Skeletal muscle tissue (tissue), 4 donors: ENCODE measurements around the gene KCTD3. TPM values are rescaled to one million over a fixed set of nuclear protein-coding genes. Genes with fewer than 3 reads are reported as not detected.

Source experiments
- H3K27ac ChIP-seq: one replicate; pipeline ENCODE4 v1.7.0; 2013; ENCODE audit warnings: mild to moderate bottlenecking, low read depth, low read length, inconsistent platforms
- H3K27me3 ChIP-seq, 3 donors: one replicate each; pipeline ENCODE4 v1.7.0; 2013; ENCODE audit warnings: low read length in 3 of 3; ENCODE audit not compliant: control insufficient read depth in 3 of 3, insufficient read depth in 3 of 3
- H3K36me3 ChIP-seq, 3 donors: one replicate each; pipeline ENCODE4 v1.7.0; 2013; ENCODE audit warnings: low read length in 3 of 3; ENCODE audit not compliant: control insufficient read depth in 3 of 3, insufficient read depth in 3 of 3
- H3K4me1 ChIP-seq, 3 donors: one replicate each; pipeline ENCODE4 v1.7.0; 2013; ENCODE audit warnings: low read length in 3 of 3, mild to moderate bottlenecking in 3 of 3; ENCODE audit not compliant: control insufficient read depth in 3 of 3, insufficient read depth in 3 of 3
- H3K4me3 ChIP-seq, 3 donors: one replicate each; pipeline ENCODE4 v1.7.0; 2013; ENCODE audit warnings: low read length in 3 of 3
- H3K9ac ChIP-seq, 3 donors: one replicate each; pipeline ENCODE4 v1.7.0; 2013; ENCODE audit warnings: low read length in 3 of 3, mild to moderate bottlenecking in 3 of 3, moderate library complexity in 2 of 3, low read depth in 1 of 3
- H3K9me3 ChIP-seq, 3 donors: one replicate each; pipeline ENCODE4 v1.7.0; 2013; ENCODE audit warnings: low read length in 3 of 3; ENCODE audit not compliant: control insufficient read depth in 3 of 3
- total RNA-seq: library from RNA; depleted of rRNA; stranded (reverse); fragments of >200 nt; gene quantifications from one replicate; pipeline ENCODE4 v1.2.3, GENCODE V29; 2014
- donor health status: Osteomylitis.

KCTD3 gene
- total RNA-seq, 1 donor from 2014 or later: 37.6 TPM

DNA sequence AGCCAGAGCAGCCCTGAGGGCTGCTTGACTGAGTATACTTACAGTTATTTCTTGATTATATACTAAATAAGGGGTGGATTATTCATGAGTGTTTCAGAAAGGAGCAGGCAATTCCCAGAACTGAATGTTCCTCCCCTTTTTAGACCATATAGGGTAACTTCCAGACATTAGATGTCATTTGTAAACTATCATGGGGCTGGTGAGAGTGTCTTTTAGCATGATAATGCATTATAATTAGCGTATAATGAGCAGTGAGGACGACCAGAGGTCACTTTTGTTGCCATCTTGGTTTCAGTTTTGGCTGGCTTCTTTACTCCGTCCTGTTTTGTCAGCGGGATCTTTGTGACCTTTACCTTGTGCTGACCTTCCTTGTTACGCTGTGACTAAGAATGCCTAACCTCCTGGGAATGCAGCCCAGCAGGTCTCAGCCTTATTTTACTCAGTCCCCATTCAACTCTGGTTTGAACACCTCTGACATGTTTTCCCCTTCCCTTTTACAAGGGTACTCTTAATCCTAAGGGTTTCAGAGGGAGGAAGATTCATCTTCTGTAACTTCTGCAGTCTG is 16.2 kb downstream of the KCTD3 start:
- H3K27ac ChIP-seq: no peak overlapping the region

DNA sequence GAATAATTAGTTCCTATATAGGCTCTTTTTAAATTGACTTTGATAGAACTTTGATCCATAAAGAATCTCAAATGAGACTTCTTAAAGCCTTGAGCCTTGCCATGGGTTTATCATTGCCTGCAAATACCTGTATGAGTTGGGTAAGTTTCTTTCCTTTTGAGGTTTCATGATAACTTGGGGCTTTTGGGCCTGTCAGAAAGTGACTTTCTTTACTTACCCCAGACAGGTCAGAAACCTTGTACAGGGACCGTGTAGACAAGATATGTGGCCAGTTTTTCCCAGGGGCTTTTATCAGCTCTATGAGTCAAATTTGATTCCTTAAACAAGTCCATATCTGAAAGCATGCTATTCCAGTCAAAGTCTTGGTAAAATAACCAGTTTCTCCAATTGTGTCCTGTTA is 17.3 kb downstream of the KCTD3 start:
- H3K9ac ChIP-seq: no peak overlapping the region
- H3K9me3 ChIP-seq: no peaks in the 10 kb centered on the region
- H3K27me3 ChIP-seq: no peaks in the 10 kb centered on the region
- no peaks in the 10 kb centered on the region for H3K4me1 ChIP-seq
- no peak overlapping the region for H3K27ac ChIP-seq
- H3K4me3 ChIP-seq: no peak overlapping the region
- H3K36me3 ChIP-seq: peaks cover 0 to 13% (median 7%) of the 10 kb centered on the region in 3 donors

More for the DNA sequence above, 16.2 kb downstream of the KCTD3 start:
- H3K4me3 ChIP-seq: no peak overlapping the region
- H3K4me1 ChIP-seq: no peaks in the 10 kb centered on the region
- no peak overlapping the region for H3K9ac ChIP-seq
- H3K36me3 ChIP-seq: peaks cover 0 to 11% (median 7%) of the 10 kb centered on the region in 3 donors
- no peaks in the 10 kb centered on the region for H3K27me3 ChIP-seq
- H3K9me3 ChIP-seq: no peaks in the 10 kb centered on the region

DNA sequence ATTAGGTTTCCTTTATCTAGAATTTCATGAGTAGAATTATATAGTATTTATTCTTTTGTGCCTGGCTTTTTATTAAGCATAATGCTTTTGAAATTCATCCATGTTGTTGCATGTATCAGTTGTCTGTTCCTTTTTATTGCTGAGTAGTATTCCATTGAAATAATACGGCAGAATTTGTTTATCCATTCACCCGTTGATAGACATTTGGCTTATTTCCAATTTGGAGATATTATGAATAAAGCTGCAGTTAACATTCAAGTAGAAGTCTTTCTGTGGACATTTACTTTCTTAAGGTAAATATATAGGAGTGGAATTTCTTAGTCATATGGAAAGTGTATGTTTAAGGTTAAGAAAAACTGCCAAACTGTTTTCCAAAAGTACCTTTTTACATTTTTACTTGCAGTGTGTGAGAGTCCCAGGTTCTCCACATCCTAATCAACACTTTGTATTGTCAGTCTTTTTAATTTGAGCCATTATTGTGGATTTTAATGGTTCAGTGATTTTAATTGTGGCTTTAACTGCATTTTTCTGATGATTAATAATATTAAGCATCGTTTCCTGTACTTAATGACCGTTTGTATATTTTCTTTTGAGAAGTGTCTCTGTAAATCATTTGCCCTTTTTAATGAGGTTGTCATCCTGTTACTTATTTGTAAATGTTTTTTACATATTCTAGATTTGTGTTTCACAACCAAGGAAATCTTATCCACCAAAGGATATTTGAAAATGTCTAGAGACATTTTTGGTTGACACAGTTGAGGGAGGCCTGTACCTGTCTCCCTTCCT is 22.7 kb downstream of the KCTD3 start:
- H3K9me3 ChIP-seq: no peaks in the 10 kb centered on the region
- H3K27ac ChIP-seq: no peak overlapping the region
- H3K9ac ChIP-seq: no peak overlapping the region
- no peaks in the 10 kb centered on the region for H3K4me1 ChIP-seq
- H3K4me3 ChIP-seq: no peak overlapping the region
- H3K36me3 ChIP-seq: peaks cover 0 to 13% (median 3%) of the 10 kb centered on the region in 3 donors
- no peaks in the 10 kb centered on the region for H3K27me3 ChIP-seq

DNA sequence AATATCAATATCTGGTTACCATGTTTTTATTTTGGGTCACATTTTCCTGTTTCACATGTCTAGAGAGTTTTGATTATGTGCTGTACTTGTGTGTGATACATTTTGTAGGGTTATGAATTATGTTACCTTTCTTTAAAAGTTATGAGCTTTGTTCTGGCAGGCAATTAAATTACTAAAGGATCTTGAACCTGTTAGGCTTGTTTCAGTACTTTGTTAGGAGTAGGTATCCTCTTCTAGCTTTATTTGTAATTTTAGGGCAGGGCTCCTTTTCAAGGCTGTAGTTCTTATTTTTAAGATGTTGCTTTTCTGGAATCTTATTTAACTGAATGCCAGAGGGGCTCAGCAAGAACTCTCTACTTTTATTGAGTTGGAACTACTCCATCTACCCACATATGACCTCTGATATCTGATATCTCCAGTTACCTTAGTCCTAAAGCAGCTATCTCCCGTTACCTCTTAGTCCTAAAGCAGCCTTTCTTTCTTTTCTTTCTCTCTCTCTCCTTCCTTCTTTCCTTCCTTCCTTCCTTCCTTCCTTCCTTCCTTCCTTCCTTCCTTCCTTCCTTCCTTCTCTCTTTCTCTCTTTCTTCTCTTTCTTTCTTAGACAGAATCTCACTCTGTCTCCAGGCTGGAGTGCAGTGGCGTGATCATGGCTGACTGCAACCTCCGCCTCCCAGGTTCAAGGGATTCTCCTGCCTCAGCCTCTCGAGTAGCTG is 23.8 kb downstream of the KCTD3 start:
- Histone ChIP-seq H3K9ac (no peak overlapping the region), H3K9me3 (no peaks in the 10 kb centered on the region), H3K4me3 (no peak overlapping the region), H3K4me1 (no peaks in the 10 kb centered on the region), H3K27ac (no peak overlapping the region), H3K36me3 (peaks cover 0 to 12% (median 3%) of the 10 kb centered on the region in 3 donors), H3K27me3 (no peaks in the 10 kb centered on the region)

DNA sequence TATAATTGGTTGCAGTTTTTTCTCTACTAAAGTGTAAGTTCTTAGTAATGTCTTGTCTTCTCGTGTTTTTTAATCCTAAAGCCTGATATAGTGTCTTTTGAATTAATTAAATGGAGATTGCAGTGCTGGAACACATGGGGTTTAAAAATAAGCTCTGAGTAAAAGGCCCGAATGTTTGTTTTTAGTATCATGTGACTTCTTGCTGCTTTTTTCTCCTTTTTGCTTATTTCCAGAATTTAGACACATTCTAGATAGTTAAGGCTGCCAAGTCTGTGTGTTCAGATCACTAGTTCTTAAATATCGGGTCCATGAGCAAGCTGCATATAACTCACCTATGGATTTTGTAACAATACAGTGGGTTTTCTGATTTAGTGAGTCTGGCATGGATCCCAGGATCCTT is 27.5 kb downstream of the KCTD3 start:
- Histone ChIP-seq H3K4me1 (no peaks in the 10 kb centered on the region), H3K36me3 (peaks cover 3 to 7% (median 7%) of the 10 kb centered on the region in 3 donors), H3K9ac (no peak overlapping the region), H3K27me3 (no peaks in the 10 kb centered on the region), H3K4me3 (no peak overlapping the region), H3K9me3 (no peaks in the 10 kb centered on the region), H3K27ac (no peak overlapping the region)

DNA sequence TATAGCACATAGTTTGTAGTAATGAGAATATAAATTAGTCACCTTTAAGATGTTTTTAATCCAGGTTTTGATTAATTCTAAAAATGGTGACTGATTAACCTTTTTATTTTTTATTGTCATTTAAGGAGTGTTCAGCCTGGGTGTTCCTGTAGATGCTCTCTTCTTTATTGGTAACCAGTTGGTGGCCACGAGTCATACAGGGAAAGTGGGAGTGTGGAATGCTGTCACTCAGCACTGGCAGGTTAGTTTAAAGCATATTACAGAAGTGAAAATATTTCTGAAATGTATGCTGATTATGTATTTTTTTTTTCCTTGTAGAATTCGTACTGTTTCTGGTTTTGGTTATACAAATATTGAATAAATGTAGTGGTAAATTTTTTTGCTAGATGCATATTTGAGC is 28.1 kb downstream of the KCTD3 start:
- Histone ChIP-seq H3K27me3 (no peaks in the 10 kb centered on the region), H3K4me3 (no peak overlapping the region), H3K9ac (no peak overlapping the region), H3K4me1 (no peaks in the 10 kb centered on the region), H3K27ac (no peak overlapping the region), H3K36me3 (peaks cover 3 to 7% (median 6%) of the 10 kb centered on the region in 3 donors), H3K9me3 (no peaks in the 10 kb centered on the region)

DNA sequence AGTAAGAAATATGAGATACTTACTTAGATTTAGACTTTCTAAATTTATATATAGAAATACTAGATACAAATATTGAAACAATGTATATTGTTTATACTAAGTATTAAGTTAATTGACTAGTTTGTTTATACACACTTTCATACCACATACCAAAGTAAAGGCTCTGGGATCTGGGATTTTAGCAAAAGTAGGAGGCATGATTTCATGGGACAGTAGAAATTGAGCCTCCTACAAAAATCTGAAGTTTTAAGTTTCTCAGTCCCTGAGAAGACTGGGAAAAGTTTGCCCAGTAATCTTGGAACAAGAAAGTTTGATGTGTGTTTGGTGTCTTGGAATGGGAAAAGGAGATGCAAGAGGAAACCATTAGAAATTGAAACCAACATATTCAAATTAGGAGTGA is 30.9 kb downstream of the KCTD3 start:
- Histone ChIP-seq H3K27me3 (no peaks in the 10 kb centered on the region), H3K27ac (no peak overlapping the region), H3K9ac (no peak overlapping the region), H3K9me3 (no peaks in the 10 kb centered on the region), H3K4me3 (no peak overlapping the region), H3K36me3 (peaks cover 0 to 7% (median 2%) of the 10 kb centered on the region in 3 donors), H3K4me1 (no peaks in the 10 kb centered on the region)

DNA sequence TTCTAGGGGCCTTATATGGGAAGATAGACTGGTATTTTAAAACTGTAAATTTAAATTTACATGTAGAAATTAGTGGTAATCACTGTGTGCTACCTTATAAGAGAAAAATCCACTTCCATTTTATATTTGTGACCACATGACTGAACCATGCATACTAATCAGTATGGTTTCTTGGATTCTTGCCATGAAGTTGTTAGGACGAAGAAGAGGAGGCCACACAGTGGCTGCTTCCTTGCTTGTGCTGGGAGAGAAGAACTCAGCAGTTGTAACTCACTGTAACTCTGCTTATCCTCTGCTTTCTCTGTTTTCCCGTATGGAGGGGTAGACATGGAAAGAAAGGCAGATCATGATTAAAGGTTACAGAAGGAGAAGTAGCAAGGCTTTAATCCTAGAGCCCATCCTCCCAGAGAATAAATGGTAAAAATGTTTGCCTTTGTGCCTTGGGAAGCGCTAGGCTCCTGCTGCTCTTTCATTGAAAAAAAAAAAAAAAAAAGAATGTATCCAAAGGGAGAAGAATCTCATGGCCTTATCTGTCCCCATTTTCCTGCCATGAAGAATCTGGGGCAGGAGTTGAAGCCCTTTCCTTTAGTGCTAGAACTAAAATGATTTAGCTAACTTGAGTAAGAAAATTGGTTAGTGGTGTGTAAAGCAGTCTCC is 32.4 kb downstream of the KCTD3 start:
- H3K9ac ChIP-seq: no peak overlapping the region
- no peaks in the 10 kb centered on the region for H3K9me3 ChIP-seq
- H3K4me3 ChIP-seq: no peak overlapping the region
- no peaks in the 10 kb centered on the region for H3K27me3 ChIP-seq
- no peaks in the 10 kb centered on the region for H3K4me1 ChIP-seq
- H3K27ac ChIP-seq: no peak overlapping the region
- peaks cover 0 to 11% (median 9%) of the 10 kb centered on the region in 3 donors for H3K36me3 ChIP-seq

DNA sequence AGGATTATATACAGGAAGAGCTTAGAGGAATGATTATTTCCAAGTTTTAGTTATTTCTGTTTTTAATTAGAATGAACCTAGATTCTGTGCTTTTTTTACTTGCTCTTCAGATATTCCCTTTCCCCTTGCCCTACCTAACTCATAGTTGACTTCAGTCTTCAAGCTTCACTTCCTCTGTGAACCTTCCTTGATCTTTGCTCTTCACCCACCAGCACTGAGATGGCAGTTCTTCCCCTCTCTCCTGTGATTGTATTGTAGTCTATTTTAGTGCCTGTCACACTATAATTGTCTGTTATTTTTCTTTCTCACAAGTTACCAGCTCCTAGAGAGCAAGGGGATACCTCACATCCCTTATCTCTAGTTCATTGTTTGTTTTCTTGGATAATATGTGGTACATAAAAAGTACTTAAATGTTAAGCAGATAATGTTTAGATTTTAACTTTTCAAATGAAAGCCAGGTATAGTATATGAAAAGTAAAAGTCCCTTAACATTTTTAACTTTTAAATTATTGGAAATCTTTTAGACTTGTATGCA is 33.2 kb downstream of the KCTD3 start:
- H3K9ac ChIP-seq: no peak overlapping the region
- H3K36me3 ChIP-seq: peaks cover 0 to 11% (median 9%) of the 10 kb centered on the region in 3 donors
- no peak overlapping the region for H3K27ac ChIP-seq
- H3K9me3 ChIP-seq: no peaks in the 10 kb centered on the region
- no peaks in the 10 kb centered on the region for H3K4me1 ChIP-seq
- no peaks in the 10 kb centered on the region for H3K27me3 ChIP-seq
- H3K4me3 ChIP-seq: no peak overlapping the region
